Central memory CD4-positive, alpha-beta T cell (primary cell): Measurements from ENCODE around the gene NAXE.
"Not testable (repeated sequence)": the region's sequence is repeated elsewhere in the genome, so short reads cannot be mapped to it uniquely, and the experiment has no call there.

ENCODE experiments used
- DNase-seq: peaks from one replicate; pipeline ENCODE4 v3.0.0; 2022

NAXE gene

GRCh38 chr1:156594190-156594589 is 2.6 kb downstream of the NAXE start:
- no peak for DNase-seq

GRCh38 chr1:156595016-156595415 is 3.4 kb downstream of the NAXE start:
- DNase-seq, result no peak

GRCh38 chr1:156596426-156596825 is 4.8 kb downstream of the NAXE start:
- DNase-seq, result no peak

- no peak for DNase-seq
These were observed 6.5 kb downstream of the NAXE start for GRCh38 chr1:156598125-156598524.

GRCh38 chr1:156598731-156599432 is 7.3 kb downstream of the NAXE start:
- no peak for DNase-seq

- DNase-seq, result peak; percentile 29
These were observed 8.2 kb downstream of the NAXE start for GRCh38 chr1:156599811-156600210.

- no peak for DNase-seq
These were observed 9.2 kb downstream of the NAXE start for GRCh38 chr1:156600733-156601121.

GRCh38 chr1:156601122-156601830 is 9.7 kb downstream of the NAXE start, which contains the start of gene GPATCH4:
TSS of gene GPATCH4 (minus strand) at chr1:156601479.
- peak; percentile 71 for DNase-seq

- no peak for DNase-seq
These were observed 10.3 kb downstream of the NAXE start for GRCh38 chr1:156601892-156602291.

- no peak for DNase-seq
These were observed 11.0 kb downstream of the NAXE start for GRCh38 chr1:156602557-156602993.

GRCh38 chr1:156607344-156607743 is 15.8 kb downstream of the NAXE start:
- not testable (repeated sequence) for DNase-seq

GRCh38 chr1:156608036-156608674 is 16.6 kb downstream of the NAXE start:
- peak; percentile 65 for DNase-seq

GRCh38 chr1:156608981-156609380 is 17.4 kb downstream of the NAXE start:
- DNase-seq, result peak; percentile 51

- not testable (repeated sequence) for DNase-seq
These were observed 18.5 kb downstream of the NAXE start for GRCh38 chr1:156610072-156610471.

- no peak for DNase-seq
These were observed 21.1 kb downstream of the NAXE start for GRCh38 chr1:156612666-156613065.

- no peak for DNase-seq
These were observed 24.4 kb downstream of the NAXE start for GRCh38 chr1:156615946-156616345.

GRCh38 chr1:156616463-156616862 is 24.9 kb downstream of the NAXE start:
- DNase-seq, result no peak

- no peak for DNase-seq
These were observed 27.4 kb downstream of the NAXE start, which contains the start of gene HAPLN2 for GRCh38 chr1:156618853-156619581. TSS of gene HAPLN2 (plus strand) at chr1:156619415. CDS start at chr1:156623491, 4,076 bp downstream.

GRCh38 chr1:156619582-156619955 is 28.0 kb downstream of the NAXE start:
- no peak for DNase-seq

- no peak for DNase-seq
These were observed 31.2 kb downstream of the NAXE start for GRCh38 chr1:156622581-156623297.

GRCh38 chr1:156623946-156624813 is 32.6 kb downstream of the NAXE start:
- peak; percentile 10 for DNase-seq
